HG02970 (cell line): ENCODE measurements around the gene CDC42BPA.
"Not testable (repeated sequence)": the region's sequence is repeated elsewhere in the genome, so short reads cannot be mapped to it uniquely, and the experiment has no call there.

Experiments
- ATAC-seq: cut with Tn5 transposase; IDR thresholded peaks from one replicate; pipeline ENCODE4 v1.9.1; 2021; ENCODE audit warnings: mild to moderate bottlenecking, moderate library complexity, moderate number of reproducible peaks; ENCODE audit not compliant: unreplicated experiment, low FRiP score

The CDC42BPA gene

GRCh38 chr1:227265891-227266290, 52.4 kb downstream of the CDC42BPA start:
- ATAC-seq, result no peak

DNA sequence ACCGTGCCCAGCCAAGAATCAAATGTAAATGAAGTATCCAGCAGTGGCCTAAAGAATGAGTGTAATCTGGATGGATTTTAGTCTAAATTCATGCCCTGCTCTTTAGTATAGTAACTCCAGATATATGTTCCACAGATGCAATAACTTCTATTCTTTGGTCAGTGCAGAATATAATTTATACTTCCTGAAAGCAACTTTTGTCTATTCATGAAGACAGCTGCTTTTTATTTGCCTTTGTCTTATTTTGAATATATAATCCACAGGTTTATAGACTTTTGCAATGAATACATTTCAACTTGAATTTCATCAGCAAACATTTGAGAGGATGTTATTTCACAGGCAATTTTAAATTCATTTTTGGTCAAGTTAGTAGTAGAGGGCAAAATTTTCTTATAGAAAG, 54.4 kb downstream of the CDC42BPA start:
- ATAC-seq, result no peak

- ATAC-seq, result no peak
Measured at GRCh38 chr1:227261501-227261900, 56.8 kb downstream of the CDC42BPA start.

GRCh38 chr1:227260433-227260832, 57.9 kb downstream of the CDC42BPA start:
- ATAC-seq, result no peak

- no peak for ATAC-seq
Measured at GRCh38 chr1:227257964-227258363, 60.3 kb downstream of the CDC42BPA start.

DNA sequence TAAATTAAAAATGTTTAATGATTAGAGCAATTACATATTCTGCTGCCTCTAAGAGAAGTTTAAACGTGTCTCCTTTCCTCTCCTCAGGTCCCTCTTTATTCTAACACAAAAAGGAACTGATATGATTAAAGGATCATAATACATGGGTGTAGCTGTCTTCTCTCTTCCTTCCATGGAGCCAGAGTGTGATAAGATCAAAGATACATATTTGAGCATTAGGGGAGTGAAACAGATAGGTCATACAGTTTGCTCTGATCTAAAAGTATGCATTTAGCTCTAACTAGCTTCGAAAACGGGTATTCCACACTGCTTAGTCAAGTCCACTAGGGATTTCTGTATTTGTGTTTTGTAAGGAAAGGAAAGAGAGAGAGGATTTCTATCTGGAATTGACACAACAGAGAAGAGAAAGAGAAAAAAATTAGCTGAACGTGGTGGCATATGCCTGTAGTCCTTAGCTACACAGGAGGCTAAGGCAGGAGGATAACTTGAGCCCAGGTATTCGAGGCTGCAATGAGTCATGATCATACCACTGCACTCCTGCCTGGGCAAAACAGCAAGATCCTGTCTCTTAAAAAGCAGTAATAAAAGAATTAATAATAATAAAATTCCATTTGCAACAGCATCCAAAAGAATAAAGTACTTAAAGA, 63.1 kb downstream of the CDC42BPA start:
- ATAC-seq, result no peak

DNA sequence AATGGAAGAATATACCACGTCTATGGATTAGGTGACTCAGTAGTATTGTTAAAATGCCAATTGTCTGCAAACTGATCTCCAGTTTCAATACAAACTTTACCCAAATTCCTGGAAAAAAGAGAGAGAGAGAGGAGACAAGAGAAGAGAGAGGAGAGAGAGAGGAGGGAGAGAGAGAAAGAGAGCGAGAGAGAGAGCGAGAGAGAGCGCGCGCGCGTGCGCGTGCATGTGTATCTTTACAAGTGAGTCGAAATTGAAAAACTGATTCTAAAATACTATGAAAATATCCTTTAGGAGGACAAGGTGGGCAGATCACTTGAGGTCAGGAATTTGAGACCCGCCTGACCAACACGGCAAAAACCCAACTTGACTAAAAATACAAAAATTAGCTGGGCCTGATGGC, 65.2 kb downstream of the CDC42BPA start:
- ATAC-seq, result no peak

GRCh38 chr1:227245613-227246320, 72.5 kb downstream of the CDC42BPA start:
- ATAC-seq, result no peak

- ATAC-seq, result no peak
Measured at GRCh38 chr1:227244339-227245118, 73.8 kb downstream of the CDC42BPA start.

GRCh38 chr1:227242811-227243682, 75.2 kb downstream of the CDC42BPA start:
- ATAC-seq, result no peak

DNA sequence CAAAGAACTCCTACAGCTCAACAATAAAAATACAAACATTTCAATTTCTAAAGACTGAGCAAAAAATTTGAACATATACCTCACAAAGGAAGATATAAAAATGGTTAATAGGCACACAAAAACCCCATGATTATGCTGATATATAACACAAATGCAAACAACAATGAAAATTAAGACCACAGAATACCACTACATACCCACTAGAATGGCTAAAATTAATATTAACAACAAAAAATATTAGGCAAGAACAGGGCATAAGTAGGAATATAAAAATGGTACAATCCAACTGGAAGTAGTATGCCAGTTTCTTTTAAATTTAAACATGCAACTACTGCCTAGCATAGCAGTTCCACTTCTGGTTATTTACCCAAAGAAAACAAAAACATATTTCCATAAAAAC, 77.3 kb downstream of the CDC42BPA start:
- ATAC-seq, result no peak

DNA sequence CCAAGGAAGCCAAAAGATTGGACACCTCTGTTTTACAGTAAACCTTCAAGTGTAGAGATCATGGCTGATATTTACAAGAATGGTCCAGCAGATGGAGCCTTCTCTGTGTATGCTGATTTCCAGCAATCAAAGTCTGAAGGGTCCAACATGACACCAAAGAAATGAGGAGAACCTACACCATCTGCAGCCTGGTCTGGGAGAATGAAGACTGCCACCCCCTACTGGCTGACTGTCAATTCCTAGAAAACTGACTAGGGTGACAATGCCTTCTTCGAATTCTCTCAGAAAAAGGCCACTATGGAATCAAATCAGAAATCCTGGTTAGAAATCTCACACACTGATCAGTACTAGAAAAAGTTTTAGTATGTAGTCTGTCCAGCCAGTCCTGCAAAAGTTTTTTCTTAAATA, 83.3 kb downstream of the CDC42BPA start:
- no peak for ATAC-seq

DNA sequence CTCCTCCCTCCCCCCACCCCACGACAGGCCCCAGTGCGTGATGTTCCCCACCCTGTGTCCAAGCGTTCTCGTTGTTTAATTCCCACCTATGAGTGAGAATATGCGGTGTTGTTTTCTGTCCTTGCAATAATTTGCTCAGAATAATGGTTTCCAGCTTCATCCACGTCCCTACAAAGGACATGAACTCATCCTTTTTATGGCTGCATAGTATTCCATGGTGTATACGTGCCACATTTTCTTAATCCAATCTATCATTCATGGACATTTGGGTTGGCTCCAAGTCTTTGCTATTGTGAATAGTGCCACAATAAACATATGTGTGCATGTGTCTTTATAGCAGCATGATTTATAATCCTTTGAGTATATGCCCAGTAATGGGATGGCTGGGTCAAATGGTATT, 87.2 kb downstream of the CDC42BPA start:
- ATAC-seq, result not testable (repeated sequence)

- ATAC-seq, result no peak
Measured at GRCh38 chr1:227228201-227228600, 90.1 kb downstream of the CDC42BPA start.

DNA sequence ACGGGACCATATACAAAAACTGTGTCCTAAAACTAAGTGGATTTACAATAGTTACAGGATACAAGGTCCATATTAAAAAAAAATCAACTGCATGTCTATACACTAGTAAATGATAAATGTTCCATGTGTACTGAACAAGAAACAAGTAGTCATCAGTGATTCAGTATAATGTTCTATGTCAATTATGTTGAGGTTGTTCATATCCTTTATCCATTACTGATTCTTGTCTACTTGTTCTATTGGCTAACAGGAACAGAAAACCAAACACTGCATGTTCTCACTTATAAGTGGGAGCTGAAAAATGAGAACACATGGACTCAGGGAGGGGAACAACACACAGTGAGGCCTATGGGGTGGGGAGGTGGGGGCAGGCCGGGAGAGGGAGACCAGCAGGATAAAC, 90.5 kb downstream of the CDC42BPA start:
- no peak for ATAC-seq

DNA sequence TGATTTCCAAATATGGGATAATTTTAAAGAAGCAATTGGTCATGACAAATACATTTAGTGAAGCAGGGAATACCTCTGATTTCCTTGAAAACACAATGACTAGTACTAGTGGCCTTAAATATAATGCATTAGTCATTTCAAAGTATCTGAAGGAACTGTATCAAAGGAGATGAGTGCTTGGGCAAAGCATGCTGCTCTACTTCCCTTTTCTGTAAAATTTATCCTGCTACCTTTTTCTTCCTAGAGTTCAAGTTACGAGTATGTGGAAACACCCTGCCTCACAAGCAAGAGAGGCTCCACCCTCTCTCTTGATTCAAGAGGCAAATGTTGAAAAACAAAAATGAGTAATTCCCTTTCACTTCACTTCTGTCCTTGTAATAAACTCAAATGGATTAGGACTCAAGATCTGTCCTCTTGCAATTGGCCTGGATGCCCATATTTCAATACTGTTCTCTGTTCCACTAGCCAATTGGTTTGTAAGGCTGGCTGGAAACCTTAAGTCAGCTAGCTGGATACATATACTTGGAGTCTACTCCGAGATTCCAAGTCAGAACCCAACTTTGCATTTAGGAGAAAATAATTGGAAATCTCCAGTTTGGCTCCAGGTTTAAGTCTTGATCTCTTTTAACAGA, 92.5 kb downstream of the CDC42BPA start:
- no peak for ATAC-seq

DNA sequence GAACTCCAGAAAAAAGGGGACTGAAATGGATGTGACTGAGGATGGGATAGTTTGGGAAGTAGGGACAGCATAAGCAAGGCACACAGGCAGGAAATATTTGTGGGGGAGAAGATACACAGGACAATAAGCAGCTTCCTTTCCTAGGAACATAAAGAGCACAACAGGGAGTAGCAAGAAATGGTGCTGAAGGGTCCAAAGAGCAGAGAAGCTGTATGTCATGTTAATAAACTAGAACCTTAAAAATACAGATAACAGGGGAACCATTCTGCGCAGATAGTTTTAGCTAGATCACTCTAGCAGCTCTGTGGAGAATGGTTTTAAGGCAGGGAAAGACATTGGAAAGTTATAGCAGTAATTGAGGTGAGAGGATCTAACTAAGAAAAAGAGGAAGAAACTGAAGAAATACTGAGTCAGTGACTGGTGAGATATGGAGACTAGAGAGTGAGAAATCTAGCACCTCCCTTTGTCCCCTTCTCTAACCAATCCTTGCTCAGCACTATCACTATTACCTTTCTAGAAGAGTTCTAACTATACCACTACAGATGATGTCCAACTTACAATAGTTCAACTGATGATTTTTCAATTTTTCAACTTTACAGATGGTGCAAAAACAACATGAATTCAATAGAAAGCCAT, 95.0 kb downstream of the CDC42BPA start:
- no peak for ATAC-seq

GRCh38 chr1:227219715-227220292, 98.5 kb downstream of the CDC42BPA start:
- ATAC-seq, result no peak

- ATAC-seq, result no peak
Measured at GRCh38 chr1:227218870-227219573, 99.3 kb downstream of the CDC42BPA start.
